Liver (tissue), 3 donors: Measurements from ENCODE around the gene HCK.

Source experiments
- ATF3 ChIP-seq: IDR thresholded peaks from 2 replicates; pipeline ENCODE4 v1.6.1; 2016; ENCODE audit warnings: antibody characterized with exemption
- MAX ChIP-seq: IDR thresholded peaks from 2 replicates; pipeline ENCODE4 v1.6.1; 2016; ENCODE audit warnings: antibody characterized with exemption
- RAD21 ChIP-seq, 2 donors: IDR thresholded peaks; 2 replicates each; pipeline ENCODE4 v1.6.1; 2016; ENCODE audit warnings: antibody characterized with exemption in 2 of 2, mild to moderate bottlenecking in 2 of 2
- ZBTB33 ChIP-seq: IDR thresholded peaks from 2 replicates; pipeline ENCODE4 v1.6.1; 2016; ENCODE audit warnings: antibody characterized with exemption
- TF ChIP-seq, protein P1 (sequence below): fragments of 150-350 bp; IDR thresholded peaks from 2 replicates; pipeline ENCODE4 v1.5.1; 2017; ENCODE audit warnings: improper control_type of control experiment, low read depth, low read length; ENCODE audit not compliant: missing input control
- donor health status: healthy.
- donor health status: healthy.

GRCh38 chr20:32075534-32075933, 23.5 kb downstream of the HCK start:
- no peak for TF ChIP-seq ATF3
- TF ChIP-seq, protein P1, sequence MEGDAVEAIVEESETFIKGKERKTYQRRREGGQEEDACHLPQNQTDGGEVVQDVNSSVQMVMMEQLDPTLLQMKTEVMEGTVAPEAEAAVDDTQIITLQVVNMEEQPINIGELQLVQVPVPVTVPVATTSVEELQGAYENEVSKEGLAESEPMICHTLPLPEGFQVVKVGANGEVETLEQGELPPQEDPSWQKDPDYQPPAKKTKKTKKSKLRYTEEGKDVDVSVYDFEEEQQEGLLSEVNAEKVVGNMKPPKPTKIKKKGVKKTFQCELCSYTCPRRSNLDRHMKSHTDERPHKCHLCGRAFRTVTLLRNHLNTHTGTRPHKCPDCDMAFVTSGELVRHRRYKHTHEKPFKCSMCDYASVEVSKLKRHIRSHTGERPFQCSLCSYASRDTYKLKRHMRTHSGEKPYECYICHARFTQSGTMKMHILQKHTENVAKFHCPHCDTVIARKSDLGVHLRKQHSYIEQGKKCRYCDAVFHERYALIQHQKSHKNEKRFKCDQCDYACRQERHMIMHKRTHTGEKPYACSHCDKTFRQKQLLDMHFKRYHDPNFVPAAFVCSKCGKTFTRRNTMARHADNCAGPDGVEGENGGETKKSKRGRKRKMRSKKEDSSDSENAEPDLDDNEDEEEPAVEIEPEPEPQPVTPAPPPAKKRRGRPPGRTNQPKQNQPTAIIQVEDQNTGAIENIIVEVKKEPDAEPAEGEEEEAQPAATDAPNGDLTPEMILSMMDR = no peak
- TF ChIP-seq RAD21 (IDR thresholded peaks at IDR 0.05) = no peak
- no peak for TF ChIP-seq MAX
- TF ChIP-seq ZBTB33 = no peak
